Cortex of kidney (tissue), 1 donor: Measurements from ENCODE around the gene TIGD2.

ENCODE experiments used
- DNase-seq: peaks from one replicate; lab custom pipeline; 2025; lab: John Stamatoyannopoulos, UW

Gene TIGD2

GRCh38 chr4:89162987-89163386, 51.7 kb downstream of the TIGD2 start:
- no peak for DNase-seq

GRCh38 chr4:89164400-89164799, 53.1 kb downstream of the TIGD2 start:
- no peak for DNase-seq
